ENCODE measurements around the gene PTPN13. TPM values are rescaled to one million over a fixed set of nuclear protein-coding genes. Genes with fewer than 3 reads are reported as not detected.

PTPN13 gene
- polyA plus RNA-seq, 1 experiment, result 19.4 TPM

GRCh38 chr4:86815653-86816052, 221.5 kb downstream of the PTPN13 start:
- POLR2A ChIA-PET, result no interaction called here
- Histone ChIP-seq H3K4me3 (ENCODE audit: low read depth, low read length) (no peak overlapping the region), H3K27me3 (ENCODE audit: control insufficient read depth, insufficient read depth, low read length) (no peaks in the 10 kb centered on the region), H3K36me3 (ENCODE audit: control insufficient read depth, insufficient read depth, low read length) (peaks cover 10% of the 10 kb centered on the region)
- no peak for TF ChIP-seq CTCF (IDR thresholded peaks at IDR 0.05; ENCODE audit: insufficient read depth, low read depth, low read length)
- DNase-seq (ENCODE audit: low read depth), result no peak
- CTCF ChIA-PET, result interaction anchor here (1.0 to 2.7 kb wide), 3 partner anchors 13 to 320 kb away, joined by 3 to 9 read pairs (median 4); no protein-coding TSS in a partner anchor

GRCh38 chr4:86816501-86817273, 222.6 kb downstream of the PTPN13 start:
- no peak for TF ChIP-seq CTCF (IDR thresholded peaks at IDR 0.05; ENCODE audit: insufficient read depth, low read depth, low read length)
- DNase-seq (ENCODE audit: low read depth), result peak; percentile 61
- H3K4me3 ChIP-seq (ENCODE audit: low read depth, low read length), result no peak overlapping the region
- H3K27me3 ChIP-seq (ENCODE audit: control insufficient read depth, insufficient read depth, low read length), result no peaks in the 10 kb centered on the region
- ChIA-PET CTCF (interaction anchor here (1.0 to 2.7 kb wide), 4 partner anchors 10 to 321 kb away, joined by 3 to 9 read pairs (median 4); no protein-coding TSS in a partner anchor), POLR2A (interaction anchor here (0.7 to 1.1 kb wide), 2 partner anchors 15 to 31 kb away, joined by 3 read pairs; no protein-coding TSS in a partner anchor)
- peaks cover 6% of the 10 kb centered on the region for H3K36me3 ChIP-seq (ENCODE audit: control insufficient read depth, insufficient read depth, low read length)

GRCh38 chr4:86818211-86818610, 224.1 kb downstream of the PTPN13 start:
- ChIA-PET POLR2A (interaction anchor here (0.6 to 1.4 kb wide), 3 partner anchors 14 to 786 kb away, joined by 3 to 5 read pairs (median 4); no protein-coding TSS in a partner anchor), CTCF (interaction anchor here (1.0 kb wide), 1 partner anchor 17 kb away, joined by 3 read pairs; no protein-coding TSS in a partner anchor)
- no peak for TF ChIP-seq CTCF (IDR thresholded peaks at IDR 0.05; ENCODE audit: insufficient read depth, low read depth, low read length)
- DNase-seq (ENCODE audit: low read depth), result no peak
- no peaks in the 10 kb centered on the region for H3K27me3 ChIP-seq (ENCODE audit: control insufficient read depth, insufficient read depth, low read length)
- H3K4me3 ChIP-seq (ENCODE audit: low read depth, low read length), result no peak overlapping the region
- H3K36me3 ChIP-seq (ENCODE audit: control insufficient read depth, insufficient read depth, low read length), result peaks cover 3% of the 10 kb centered on the region; the same call in 1 of the 2 replicates

GRCh38 chr4:86818841-86819240, 224.7 kb downstream of the PTPN13 start:
- Histone ChIP-seq H3K36me3 (ENCODE audit: control insufficient read depth, insufficient read depth, low read length) (peaks cover 3% of the 10 kb centered on the region; the same call in 1 of the 2 replicates), H3K27me3 (ENCODE audit: control insufficient read depth, insufficient read depth, low read length) (no peaks in the 10 kb centered on the region), H3K4me3 (ENCODE audit: low read depth, low read length) (no peak overlapping the region)
- DNase-seq (ENCODE audit: low read depth), result no peak
- peak; percentile 11; the same call in 1 of the 2 replicates for TF ChIP-seq CTCF (IDR thresholded peaks at IDR 0.05; ENCODE audit: insufficient read depth, low read depth, low read length)
- ChIA-PET CTCF (no interaction called here), POLR2A (no interaction called here)

GRCh38 chr4:86819561-86819960, 225.4 kb downstream of the PTPN13 start:
- Histone ChIP-seq H3K27me3 (ENCODE audit: control insufficient read depth, insufficient read depth, low read length) (no peaks in the 10 kb centered on the region), H3K4me3 (ENCODE audit: low read depth, low read length) (no peak overlapping the region), H3K36me3 (ENCODE audit: control insufficient read depth, insufficient read depth, low read length) (peaks cover 1% of the 10 kb centered on the region; the same call in 1 of the 2 replicates)
- no peak for DNase-seq (ENCODE audit: low read depth)
- POLR2A ChIA-PET, result no interaction called here
- no peak for TF ChIP-seq CTCF (IDR thresholded peaks at IDR 0.05; ENCODE audit: insufficient read depth, low read depth, low read length)
- CTCF ChIA-PET, result interaction anchor here (1.0 kb wide), 1 partner anchor 32 kb away, joined by 4 read pairs; no protein-coding TSS in a partner anchor
